H1 (cell line): ENCODE data around the gene RASAL2.

Experiments
- ASH2L ChIP-seq: fragments of 200-600, 300-600 bp; sonication (generic); IDR thresholded peaks from one replicate; pipeline ENCODE4 v1.7.1; 2017; ENCODE audit warnings: low read length
- JUN ChIP-seq: IDR thresholded peaks from 2 replicates; pipeline ENCODE4 v1.6.1; 2011; ENCODE audit warnings: low read depth, mild to moderate bottlenecking, improper control_type of control experiment, low read length
- POLR2A ChIP-seq, 2 experiments: IDR thresholded peaks; 1 replicate in 1 of 2; 2 replicates in 1 of 2; pipeline ENCODE4 v1.6.1; 2011; ENCODE audit warnings: low read depth in 2 of 2, low read length in 2 of 2, mild to moderate bottlenecking in 2 of 2; ENCODE audit errors: control extremely low read depth in 1 of 2
- RNF2 ChIP-seq: fragments of 200-900, 300-1000 bp; sonication (generic); IDR thresholded peaks from 2 replicates; pipeline ENCODE4 v1.7.1; 2016; ENCODE audit warnings: borderline replicate concordance, low read depth, mild to moderate bottlenecking, antibody characterized with exemption, low read length; ENCODE audit not compliant: poor library complexity, severe bottlenecking; ENCODE audit errors: missing control alignments
- SRF ChIP-seq: IDR thresholded peaks from 2 replicates; pipeline ENCODE4 v1.6.1; 2011; ENCODE audit warnings: mild to moderate bottlenecking, low read depth, low read length, moderate library complexity
- TAF1 ChIP-seq: IDR thresholded peaks from 2 replicates; pipeline ENCODE4 v1.6.1; 2011; ENCODE audit warnings: mild to moderate bottlenecking, low read depth, low read length
- TF ChIP-seq, protein P1 (sequence below), 3 experiments: IDR thresholded peaks; 1 replicate in 2 of 3; 2 replicates in 1 of 3; pipeline versions ENCODE4 v1.5.1 to v1.6.1; 2011; ENCODE audit warnings: low read length in 3 of 3, mild to moderate bottlenecking in 3 of 3, inconsistent platforms in 2 of 3, low read depth in 1 of 3, moderate library complexity in 1 of 3; ENCODE audit not compliant: insufficient read depth in 1 of 3; ENCODE audit errors: control extremely low read depth in 1 of 3
- TF ChIP-seq, protein P2 (sequence below): IDR thresholded peaks from 2 replicates; pipeline ENCODE4 v1.6.1; 2011; ENCODE audit warnings: low read length, improper control_type of control experiment

DNA sequence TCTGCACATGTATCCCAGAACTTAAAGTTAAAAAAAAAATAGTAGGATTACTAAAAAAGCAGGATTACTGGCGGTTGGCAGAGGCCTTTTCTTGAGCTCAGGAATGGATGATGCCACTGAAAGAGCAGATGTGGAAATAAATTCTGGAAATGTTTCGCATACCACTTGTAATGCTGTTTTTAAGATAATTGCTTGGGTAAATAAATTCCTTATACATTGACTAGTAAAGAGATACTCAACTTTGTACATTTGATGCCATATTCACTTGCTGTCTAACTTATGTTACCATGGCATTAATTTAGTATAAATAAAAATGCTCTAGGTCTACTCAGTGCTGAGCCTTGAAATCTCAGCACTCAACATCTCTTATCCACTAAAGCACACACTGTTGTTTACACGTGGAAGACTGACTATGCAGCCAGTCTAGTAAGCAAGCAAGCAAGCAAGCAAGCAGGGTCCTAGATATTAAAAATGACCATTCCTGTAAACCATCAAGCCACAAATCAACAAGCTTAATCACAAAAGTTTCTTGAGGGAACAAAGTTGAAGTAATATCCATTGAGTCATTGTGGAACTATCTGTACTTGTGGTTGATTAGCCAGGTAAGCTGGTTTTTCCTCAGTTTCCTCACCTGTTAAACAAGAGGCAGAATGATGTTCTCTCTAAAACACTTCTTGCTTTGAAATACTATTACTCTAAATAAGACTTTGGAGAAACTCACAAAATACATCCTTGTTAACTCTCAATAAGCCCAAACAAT, 1.7 kb upstream of the RASAL2 start:
- TF ChIP-seq SRF (no peak), POLR2A (IDR thresholded peaks at IDR 0.05; ENCODE audit: control extremely low read depth in 1 of 2, low read depth in 2 of 2, low read length in 2 of 2) (no peak), JUN (no peak), TAF1 (no peak), ASH2L (no peak), RNF2 (no peak)
- TF ChIP-seq, protein P1, sequence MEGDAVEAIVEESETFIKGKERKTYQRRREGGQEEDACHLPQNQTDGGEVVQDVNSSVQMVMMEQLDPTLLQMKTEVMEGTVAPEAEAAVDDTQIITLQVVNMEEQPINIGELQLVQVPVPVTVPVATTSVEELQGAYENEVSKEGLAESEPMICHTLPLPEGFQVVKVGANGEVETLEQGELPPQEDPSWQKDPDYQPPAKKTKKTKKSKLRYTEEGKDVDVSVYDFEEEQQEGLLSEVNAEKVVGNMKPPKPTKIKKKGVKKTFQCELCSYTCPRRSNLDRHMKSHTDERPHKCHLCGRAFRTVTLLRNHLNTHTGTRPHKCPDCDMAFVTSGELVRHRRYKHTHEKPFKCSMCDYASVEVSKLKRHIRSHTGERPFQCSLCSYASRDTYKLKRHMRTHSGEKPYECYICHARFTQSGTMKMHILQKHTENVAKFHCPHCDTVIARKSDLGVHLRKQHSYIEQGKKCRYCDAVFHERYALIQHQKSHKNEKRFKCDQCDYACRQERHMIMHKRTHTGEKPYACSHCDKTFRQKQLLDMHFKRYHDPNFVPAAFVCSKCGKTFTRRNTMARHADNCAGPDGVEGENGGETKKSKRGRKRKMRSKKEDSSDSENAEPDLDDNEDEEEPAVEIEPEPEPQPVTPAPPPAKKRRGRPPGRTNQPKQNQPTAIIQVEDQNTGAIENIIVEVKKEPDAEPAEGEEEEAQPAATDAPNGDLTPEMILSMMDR (IDR thresholded peaks at IDR 0.05; ENCODE audit: control extremely low read depth in 1 of 3, insufficient read depth in 1 of 3, low read depth in 1 of 3, low read length in 3 of 3), result no peak
- TF ChIP-seq, protein P2, sequence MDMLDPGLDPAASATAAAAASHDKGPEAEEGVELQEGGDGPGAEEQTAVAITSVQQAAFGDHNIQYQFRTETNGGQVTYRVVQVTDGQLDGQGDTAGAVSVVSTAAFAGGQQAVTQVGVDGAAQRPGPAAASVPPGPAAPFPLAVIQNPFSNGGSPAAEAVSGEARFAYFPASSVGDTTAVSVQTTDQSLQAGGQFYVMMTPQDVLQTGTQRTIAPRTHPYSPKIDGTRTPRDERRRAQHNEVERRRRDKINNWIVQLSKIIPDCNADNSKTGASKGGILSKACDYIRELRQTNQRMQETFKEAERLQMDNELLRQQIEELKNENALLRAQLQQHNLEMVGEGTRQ, result no peak
